CD14-positive monocyte (primary cell): ENCODE results near the gene MAST4. TPM values are rescaled to one million over a fixed set of nuclear protein-coding genes. Genes with fewer than 3 reads are reported as not detected.
A peak's percentile ranks its signal among the peaks of the same experiment; 100 is the strongest.

Source experiments
- DNase-seq, 3 donors: peaks; one replicate each; pipeline ENCODE4 v3.0.0-alpha.2; 2011 to 2022
- H2AFZ ChIP-seq: 2 replicates; pipeline ENCODE4 v1.6.0; 2012; ENCODE audit warnings: mild to moderate bottlenecking, low read depth, low read length, inconsistent platforms; ENCODE audit not compliant: insufficient read depth, poor library complexity, severe bottlenecking
- H3K27ac ChIP-seq, 2 donors: 1 replicate in 1 of 2; 2 replicates in 1 of 2; pipeline ENCODE4 v1.5.1; 2012 to 2013; ENCODE audit warnings: low read length in 2 of 2, control low read depth in 1 of 2, inconsistent platforms in 1 of 2, low read depth in 1 of 2, mild to moderate bottlenecking in 1 of 2
- H3K27me3 ChIP-seq, 2 donors: one replicate each; pipeline versions ENCODE4 v1.6.0 to v1.6.1; 2011 to 2013; ENCODE audit warnings: low read length in 2 of 2; ENCODE audit not compliant: control insufficient read depth in 2 of 2, insufficient read depth in 2 of 2
- H3K36me3 ChIP-seq, 2 donors: replicated peaks in 1 of 2; 1 replicate in 1 of 2; 2 replicates in 1 of 2; pipeline versions ENCODE4 v1.5.1 to v1.6.1; 2012 to 2013; ENCODE audit warnings: low read length in 2 of 2, control low read depth in 1 of 2, inconsistent platforms in 1 of 2, mild to moderate bottlenecking in 1 of 2; ENCODE audit not compliant: insufficient read depth in 2 of 2, control insufficient read depth in 1 of 2
- H3K4me1 ChIP-seq, 2 donors: 1 replicate in 1 of 2; 2 replicates in 1 of 2; pipeline versions ENCODE4 v1.5.1 to v1.6.1; 2012 to 2013; ENCODE audit warnings: low read length in 2 of 2, control low read depth in 1 of 2, inconsistent platforms in 1 of 2, mild to moderate bottlenecking in 1 of 2, moderate library complexity in 1 of 2; ENCODE audit not compliant: insufficient read depth in 2 of 2, control insufficient read depth in 1 of 2
- H3K4me2 ChIP-seq: replicated peaks from 2 replicates; pipeline ENCODE3; 2012; ENCODE audit warnings: low read length, moderate library complexity, mild to moderate bottlenecking; ENCODE audit not compliant: poor library complexity, severe bottlenecking; ENCODE audit errors: extremely low read depth
- H3K4me3 ChIP-seq, 3 experiments: fragments of 200-600 bp in 1 of 3; sonication (generic) in 1 of 3; replicated peaks in 1 of 3; 1 replicate in 2 of 3; 2 replicates in 1 of 3; pipeline ENCODE4 v1.5.1; 2011 to 2013; ENCODE audit warnings: low read length in 3 of 3, mild to moderate bottlenecking in 3 of 3, control low read depth in 2 of 3, low read depth in 2 of 3, inconsistent platforms in 1 of 3, moderate library complexity in 1 of 3
- H3K79me2 ChIP-seq: 2 replicates; pipeline ENCODE4 v1.6.0; 2012; ENCODE audit warnings: mild to moderate bottlenecking, control low read depth, inconsistent platforms, low read length, moderate library complexity; ENCODE audit not compliant: insufficient read depth
- H3K9ac ChIP-seq: 2 replicates; pipeline ENCODE4 v1.6.0; 2017; ENCODE audit warnings: low read length, mild to moderate bottlenecking; ENCODE audit not compliant: insufficient read depth, poor library complexity, severe bottlenecking
- H3K9me3 ChIP-seq, 2 donors: replicated peaks in 1 of 2; 1 replicate in 1 of 2; 2 replicates in 1 of 2; pipeline versions ENCODE4 v1.5.1 to v1.6.1; 2012 to 2013; ENCODE audit warnings: low read length in 2 of 2, control low read depth in 1 of 2; ENCODE audit not compliant: control insufficient read depth in 1 of 2, insufficient read depth in 1 of 2
- H4K20me1 ChIP-seq: 2 replicates; pipeline ENCODE4 v1.6.0; 2012; ENCODE audit warnings: mild to moderate bottlenecking, low read length, control low read depth, moderate library complexity; ENCODE audit not compliant: insufficient read depth
- H3K27ac Mint-ChIP-seq, 7 donors: one replicate each; pipeline ENCODE4 v1.8.0; 2020; ENCODE audit warnings: mild to moderate bottlenecking in 7 of 7, mixed read lengths in 7 of 7, moderate library complexity in 6 of 7, inconsistent platforms in 2 of 7
- H3K27me3 Mint-ChIP-seq, 3 donors: one replicate each; pipeline ENCODE4 v1.8.0; 2021 to 2022; ENCODE audit warnings: low read depth in 3 of 3, mild to moderate bottlenecking in 3 of 3, mixed read lengths in 3 of 3, moderate library complexity in 3 of 3, inconsistent platforms in 1 of 3
- H3K36me3 Mint-ChIP-seq, 2 donors: one replicate each; pipeline ENCODE4 v1.8.0; 2020; ENCODE audit warnings: mixed read lengths in 2 of 2, inconsistent platforms in 1 of 2, mild to moderate bottlenecking in 1 of 2
- H3K4me1 Mint-ChIP-seq: one replicate; pipeline ENCODE4 v1.8.0; 2020; ENCODE audit warnings: mild to moderate bottlenecking, mixed read lengths
- H3K4me3 Mint-ChIP-seq, 2 donors: one replicate each; pipeline ENCODE4 v1.8.0; 2020; ENCODE audit warnings: mild to moderate bottlenecking in 2 of 2, mixed read lengths in 2 of 2, moderate library complexity in 1 of 2
- H3K9me3 Mint-ChIP-seq, 7 donors: one replicate each; pipeline ENCODE4 v1.8.0; 2020 to 2022; ENCODE audit warnings: mixed read lengths in 7 of 7, mild to moderate bottlenecking in 6 of 7, moderate library complexity in 6 of 7, inconsistent platforms in 2 of 7
- WGBS: methylation state at CpG from one replicate; pipeline ENCODE4 v1.1.5; 2013; ENCODE audit warnings: missing lambda C conversion rate; ENCODE audit not compliant: insufficient coverage; 5-methylcytosine and 5-hydroxymethylcytosine counted together
- intact Hi-C, 2 donors: fragments of 100-400 bp; cut with micrococcal nuclease; formaldehyde crosslinking; loops; one replicate each; pipeline versions ENCODE4 v1.15.0 to v1.15.1; 2023
- polyA plus RNA-seq, 3 donors: library from polyadenylated mRNA; depleted of rRNA in 1 of 3; unstranded in 2 of 3; stranded (reverse) in 1 of 3; fragments of 300-500 nt in 2 of 3; fragments of >200 nt in 1 of 3; fragmentation: Illumina TruSeq in 2 of 3; gene quantifications; 1 replicate in 2 of 3; 2 replicates in 1 of 3; pipeline ENCODE4 v1.2.3, GENCODE V29; 2012 to 2021
- TF ChIP-seq, protein P1 (sequence below): fragments of 200-600 bp; IDR thresholded peaks from one replicate; pipeline ENCODE4 v1.8.0; 2022; ENCODE audit warnings: antibody characterized with exemption, mild to moderate bottlenecking

Gene MAST4
- polyA plus RNA-seq, 3 donors = 0.03 to 0.24 TPM; not detected in 1

GRCh38 chr5:66851306-66851705, 255.1 kb downstream of the MAST4 start:
- Mint-ChIP-seq H3K27ac (peak overlapping the region; percentile 23 to 89 (median 78)), H3K4me3 (peak overlapping the region in 1 of 2 donors; percentile 62), H3K9me3 (peaks cover 0 to 6% (median 0%) of the 10 kb centered on the region in 7 donors), H3K36me3 (no peaks in the 10 kb centered on the region), H3K27me3 (peaks cover 0 to 5% (median 0%) of the 10 kb centered on the region in 3 donors), H3K4me1 (peaks cover 56% of the 10 kb centered on the region)
- Histone ChIP-seq H3K79me2 (no peaks in the 10 kb centered on the region), H3K27ac (peak overlapping the region in 1 of 2 donors; percentile 52), H3K4me1 (peaks cover 54 to 57% of the 10 kb centered on the region in 2 donors), H3K27me3 (no peaks in the 10 kb centered on the region), H3K4me2 (peak overlapping the region; percentile 63), H3K9ac (no peak overlapping the region), H4K20me1 (no peaks in the 10 kb centered on the region), H3K36me3 (no peaks in the 10 kb centered on the region), H3K4me3 (peak overlapping the region in 1 of 3 experiments; percentile 52), H2AFZ (peak overlapping the region; percentile 43), H3K9me3 (no peaks in the 10 kb centered on the region)
- WGBS = no CpG with 5 or more reads among the region's 2 CpGs
- TF ChIP-seq, protein P1, sequence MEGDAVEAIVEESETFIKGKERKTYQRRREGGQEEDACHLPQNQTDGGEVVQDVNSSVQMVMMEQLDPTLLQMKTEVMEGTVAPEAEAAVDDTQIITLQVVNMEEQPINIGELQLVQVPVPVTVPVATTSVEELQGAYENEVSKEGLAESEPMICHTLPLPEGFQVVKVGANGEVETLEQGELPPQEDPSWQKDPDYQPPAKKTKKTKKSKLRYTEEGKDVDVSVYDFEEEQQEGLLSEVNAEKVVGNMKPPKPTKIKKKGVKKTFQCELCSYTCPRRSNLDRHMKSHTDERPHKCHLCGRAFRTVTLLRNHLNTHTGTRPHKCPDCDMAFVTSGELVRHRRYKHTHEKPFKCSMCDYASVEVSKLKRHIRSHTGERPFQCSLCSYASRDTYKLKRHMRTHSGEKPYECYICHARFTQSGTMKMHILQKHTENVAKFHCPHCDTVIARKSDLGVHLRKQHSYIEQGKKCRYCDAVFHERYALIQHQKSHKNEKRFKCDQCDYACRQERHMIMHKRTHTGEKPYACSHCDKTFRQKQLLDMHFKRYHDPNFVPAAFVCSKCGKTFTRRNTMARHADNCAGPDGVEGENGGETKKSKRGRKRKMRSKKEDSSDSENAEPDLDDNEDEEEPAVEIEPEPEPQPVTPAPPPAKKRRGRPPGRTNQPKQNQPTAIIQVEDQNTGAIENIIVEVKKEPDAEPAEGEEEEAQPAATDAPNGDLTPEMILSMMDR = no peak
- intact Hi-C loops = no loop called here
- DNase-seq = no peak

DNA sequence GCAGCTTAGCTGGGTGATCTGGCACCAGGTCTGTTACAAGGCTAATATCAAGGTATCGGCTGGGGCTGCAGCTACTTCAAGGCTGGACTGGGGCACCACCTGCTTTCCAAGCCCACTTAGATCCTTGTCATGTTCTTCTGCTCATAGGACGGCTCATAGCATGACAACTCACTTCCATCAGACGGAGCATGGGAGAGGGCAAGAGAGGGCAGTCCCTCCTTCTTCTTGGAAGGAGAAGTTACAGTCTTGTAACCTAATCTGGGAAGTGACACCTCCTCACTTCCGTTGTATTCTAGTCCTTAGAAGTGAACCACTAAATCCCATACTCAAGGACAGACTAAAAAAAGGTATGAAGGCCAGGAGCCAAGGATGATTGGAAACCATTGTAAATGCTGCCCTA, 258.2 kb downstream of the MAST4 start:
- Histone ChIP-seq H3K9ac (no peak overlapping the region), H3K27ac (no peak overlapping the region), H4K20me1 (no peaks in the 10 kb centered on the region), H3K4me3 (peak overlapping the region in 1 of 3 experiments; percentile 33), H3K36me3 (no peaks in the 10 kb centered on the region), H3K4me2 (peak overlapping the region; percentile 6), H3K79me2 (no peaks in the 10 kb centered on the region), H3K27me3 (no peaks in the 10 kb centered on the region), H2AFZ (no peak overlapping the region), H3K4me1 (peaks cover 44% of the 10 kb centered on the region in 2 donors), H3K9me3 (no peaks in the 10 kb centered on the region)
- Mint-ChIP-seq H3K4me1 (peaks cover 48% of the 10 kb centered on the region), H3K4me3 (peak overlapping the region in 1 of 2 donors; percentile 40), H3K27me3 (peaks cover 0 to 2% (median 0%) of the 10 kb centered on the region in 3 donors), H3K36me3 (no peaks in the 10 kb centered on the region), H3K9me3 (peaks cover 0 to 6% (median 0%) of the 10 kb centered on the region in 7 donors), H3K27ac (peak overlapping the region in 6 of 7 donors; percentile 42 to 84 (median 58))
- intact Hi-C loops = no loop called here
- TF ChIP-seq, protein P1 = no peak
- WGBS = no CpG with 5 or more reads among the region's 4 CpGs
- peak; percentile 31 to 76 (median 62) for DNase-seq
